CD4-positive, alpha-beta T cell treated with Interleukin-10 for 1 hour (primary cell): ENCODE data around the gene ZBTB12.
"Not testable (repeated sequence)": the region's sequence is repeated elsewhere in the genome, so short reads cannot be mapped to it uniquely, and the experiment has no call there.

Source experiments
- DNase-seq: peaks from one replicate; pipeline ENCODE4 v3.0.0-alpha.2; 2020

ZBTB12 gene

GRCh38 chr6:31919624-31920303 is 17.9 kb upstream of the ZBTB12 start:
- no peak for DNase-seq

DNA sequence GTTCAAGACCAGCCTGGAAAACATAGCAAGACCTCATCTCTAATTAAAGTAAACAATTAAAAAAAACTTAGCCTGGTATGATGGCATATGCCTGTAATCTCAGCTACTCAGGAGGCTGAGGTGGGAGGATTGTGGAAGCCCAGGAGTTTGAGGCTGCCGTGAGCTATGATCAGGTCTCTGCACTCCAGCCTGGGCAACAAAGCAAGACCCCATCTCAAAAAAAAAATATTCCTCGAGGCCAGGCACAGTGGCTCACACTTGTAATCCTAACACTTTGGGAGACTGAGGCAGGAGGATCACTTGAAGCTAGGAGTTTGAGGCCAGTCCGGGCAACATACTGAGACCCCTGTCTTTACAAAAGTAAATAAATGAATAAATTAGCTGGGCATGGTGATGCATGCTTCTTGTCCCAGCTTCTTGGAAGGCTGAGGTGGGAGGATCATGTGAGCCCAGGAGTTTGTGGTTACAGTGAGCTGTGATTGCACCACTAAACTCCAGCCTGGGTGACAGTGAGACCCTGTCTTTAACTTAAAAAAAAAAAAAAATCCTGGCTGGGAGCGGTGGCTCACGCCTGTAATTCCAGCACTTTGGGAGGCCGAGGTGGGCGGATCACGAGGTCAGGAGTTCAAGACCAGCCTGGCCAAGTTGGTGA is 16.3 kb upstream of the ZBTB12 start:
- no peak for DNase-seq

DNA sequence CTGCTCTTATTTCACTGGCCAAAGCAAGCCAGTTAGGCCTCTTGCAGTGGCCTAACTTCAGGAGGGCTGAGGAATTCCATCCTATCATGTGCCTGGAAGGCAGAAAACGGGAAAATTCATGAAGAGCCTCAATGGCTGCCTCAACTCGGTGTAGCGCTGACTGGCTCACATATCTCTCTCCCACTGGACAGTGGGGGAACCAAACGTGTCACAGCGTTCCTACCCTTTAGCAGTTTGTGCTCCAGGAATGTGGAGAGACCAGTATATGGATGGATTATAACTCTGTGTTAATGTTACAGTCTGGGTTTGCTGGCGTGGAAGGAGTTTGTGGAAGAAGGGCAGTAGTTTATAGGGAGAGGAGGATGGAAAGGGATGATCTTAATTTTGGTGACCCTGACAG is 13.9 kb upstream of the ZBTB12 start:
- DNase-seq, result no peak

DNA sequence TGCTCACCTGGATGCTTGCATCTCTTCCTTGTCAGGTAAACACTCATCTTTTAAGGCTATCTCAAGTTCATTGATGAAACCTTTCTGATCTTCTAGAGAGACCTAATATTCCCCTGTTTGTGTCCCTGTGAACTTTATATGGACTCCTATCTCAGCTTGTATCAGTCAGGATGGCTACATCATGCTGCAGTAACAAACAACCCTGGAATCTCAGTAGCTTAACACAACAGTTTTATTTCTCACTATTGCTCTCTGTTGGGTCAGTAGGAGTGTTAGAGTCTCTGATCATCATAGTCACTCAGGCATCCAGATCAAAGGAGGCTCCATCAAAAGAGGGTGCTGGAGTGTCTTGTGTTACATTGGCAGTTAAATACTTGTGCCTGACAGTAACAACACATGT is 13.5 kb upstream of the ZBTB12 start:
- no peak for DNase-seq

GRCh38 chr6:31911826-31912585 is 10.1 kb upstream of the ZBTB12 start:
- DNase-seq, result no peak

DNA sequence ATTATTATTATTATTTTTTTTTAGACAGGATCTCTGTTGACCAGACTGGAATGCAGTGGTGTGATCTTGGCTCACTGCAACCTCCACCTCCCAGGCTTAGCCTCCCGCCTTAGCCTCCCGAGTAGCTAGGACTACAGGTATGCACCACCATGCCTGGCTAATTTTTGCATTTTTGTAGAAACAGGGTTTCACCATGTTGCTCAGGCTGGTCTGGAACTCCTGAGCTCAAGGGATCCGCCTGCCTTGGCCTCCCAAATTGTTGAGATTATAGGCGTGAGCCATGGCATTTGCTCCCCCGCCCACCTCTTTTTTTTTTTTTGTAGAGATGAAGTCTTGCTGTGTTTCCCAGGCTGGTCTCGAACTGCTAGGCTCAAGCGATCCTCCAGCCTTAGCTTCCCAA is 7.4 kb upstream of the ZBTB12 start:
- not testable (repeated sequence) for DNase-seq

- no peak for DNase-seq
Observed at GRCh38 chr6:31908791-31909190, 6.9 kb upstream of the ZBTB12 start.

DNA sequence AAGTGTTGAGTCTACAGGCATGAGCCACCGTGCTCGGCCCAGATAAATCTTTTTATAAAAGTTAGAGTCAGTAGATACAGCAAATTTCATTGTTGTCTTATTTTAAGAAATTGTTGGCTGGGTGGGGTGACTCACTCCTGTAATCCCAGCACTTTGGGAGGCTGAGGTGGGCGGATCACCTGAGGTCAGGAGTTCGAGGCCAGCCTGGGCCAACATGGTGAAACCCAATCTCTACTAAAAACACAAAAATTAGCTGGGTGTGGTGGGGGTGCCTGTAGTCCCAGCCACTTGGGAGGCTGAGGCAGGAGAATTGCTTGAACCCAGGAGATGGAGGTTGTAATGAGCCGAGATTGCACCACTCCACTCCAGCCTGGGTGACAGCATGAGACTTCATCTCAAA is 6.4 kb upstream of the ZBTB12 start:
- DNase-seq, result not testable (repeated sequence)

DNA sequence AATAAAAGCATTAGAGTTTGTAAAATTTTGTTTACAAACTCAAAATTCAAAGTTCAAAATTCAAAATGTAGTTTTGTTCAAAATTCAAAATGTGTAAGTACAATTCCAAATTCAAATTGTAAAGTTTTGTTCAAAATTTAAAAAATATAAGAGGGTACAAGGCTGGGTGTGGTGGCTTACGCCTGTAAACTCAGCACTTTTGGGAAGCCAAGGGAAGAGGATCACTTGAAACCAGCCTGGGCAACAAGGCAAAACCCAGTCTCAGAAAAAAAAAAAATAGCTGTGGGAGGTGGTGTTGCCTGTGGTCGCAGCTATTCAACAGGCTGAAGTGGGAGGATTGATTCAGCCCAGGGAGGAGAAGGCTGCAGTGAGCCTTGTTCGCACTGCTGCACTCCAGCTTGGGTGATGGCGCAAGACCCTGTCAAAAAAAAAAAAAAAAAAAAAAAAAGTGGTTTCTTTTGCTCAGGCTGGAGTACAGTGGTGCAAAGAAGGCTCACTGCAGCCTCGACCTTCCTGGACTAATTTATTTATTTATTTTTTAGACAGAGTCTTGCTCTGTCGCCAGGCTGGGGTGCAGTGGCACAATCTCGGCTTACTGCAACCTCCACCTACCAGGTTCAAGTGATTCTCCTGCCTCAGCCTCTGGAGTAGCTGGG is 5.4 kb upstream of the ZBTB12 start:
- no peak for DNase-seq

DNA sequence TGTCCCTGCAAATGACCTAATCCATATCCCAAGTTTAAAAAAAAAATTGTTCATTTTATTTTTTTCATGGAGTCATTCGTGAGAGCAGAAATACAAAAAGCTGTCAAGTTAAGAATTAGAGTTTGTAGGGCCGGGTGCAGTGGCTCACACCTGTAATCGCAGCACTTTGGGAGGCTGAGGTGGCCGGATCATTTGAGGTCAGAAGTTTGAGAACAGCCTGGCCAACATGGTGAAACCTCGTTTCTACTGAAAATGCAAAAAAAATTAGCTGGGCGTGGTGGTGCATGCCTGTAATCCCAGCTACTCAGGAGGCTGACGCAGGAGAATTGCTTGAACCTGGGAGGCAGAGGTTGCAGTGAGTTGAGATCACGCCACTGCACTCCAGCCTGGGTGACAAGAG is 4.8 kb upstream of the ZBTB12 start:
- DNase-seq, result not testable (repeated sequence)

DNA sequence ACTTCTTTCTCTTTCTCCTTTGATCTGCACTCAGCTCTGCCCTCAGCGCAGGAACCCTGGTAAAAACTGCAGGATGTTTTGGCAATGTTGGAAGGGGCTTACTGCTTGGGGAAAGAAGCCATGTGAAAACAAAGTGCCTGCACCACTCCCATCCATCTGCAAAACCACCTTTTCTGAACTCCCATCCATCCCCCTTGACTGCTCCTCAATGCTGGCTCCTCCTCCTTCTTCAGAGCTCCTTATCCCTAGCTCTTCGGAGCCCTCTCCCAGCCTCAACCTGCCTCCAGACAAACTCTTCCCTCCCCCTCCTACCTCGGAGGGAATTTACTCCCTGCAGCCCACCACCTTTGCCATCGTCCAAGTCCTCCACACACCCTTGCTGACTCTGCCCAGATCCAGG is 4.2 kb upstream of the ZBTB12 start:
- DNase-seq, result no peak

DNA sequence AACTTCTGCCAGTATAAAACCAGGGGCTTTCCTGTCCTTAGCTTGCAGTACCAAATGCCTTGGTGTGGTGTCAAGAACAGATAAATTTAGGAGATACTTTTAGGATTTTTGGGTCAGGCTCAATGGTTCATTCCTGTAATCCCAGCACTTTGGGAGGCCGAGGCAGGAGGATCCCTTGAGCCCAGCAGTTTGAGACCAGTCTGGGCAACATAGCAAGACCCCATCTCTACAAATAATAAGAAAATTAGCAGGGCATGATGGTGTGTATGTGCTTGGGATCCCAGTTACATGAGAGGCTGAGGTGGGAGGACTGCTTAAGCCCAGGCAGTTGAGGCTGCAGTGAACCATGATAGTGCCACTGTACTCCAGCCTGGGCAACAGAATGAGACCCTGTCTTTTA is 3.2 kb upstream of the ZBTB12 start:
- no peak for DNase-seq

DNA sequence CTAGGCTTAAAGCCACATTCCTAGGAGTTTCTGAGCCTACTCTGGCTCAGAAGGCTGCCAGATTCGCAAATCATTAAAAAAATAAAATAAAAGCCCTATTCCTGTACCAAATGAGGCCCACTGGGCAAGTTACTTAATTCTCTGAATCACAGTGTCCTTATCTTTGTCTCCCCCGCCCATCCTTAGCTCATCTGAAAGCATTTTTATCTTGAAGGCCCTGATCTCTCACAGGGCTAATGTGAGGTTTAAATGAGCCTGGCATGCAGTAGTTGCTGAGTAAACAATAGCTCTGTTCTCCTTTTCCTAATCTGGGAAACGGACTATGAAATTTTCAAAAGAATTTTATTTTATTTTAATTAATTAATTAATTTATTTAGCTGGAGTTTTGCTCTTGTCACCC is 2.1 kb upstream of the ZBTB12 start:
- no peak for DNase-seq

DNA sequence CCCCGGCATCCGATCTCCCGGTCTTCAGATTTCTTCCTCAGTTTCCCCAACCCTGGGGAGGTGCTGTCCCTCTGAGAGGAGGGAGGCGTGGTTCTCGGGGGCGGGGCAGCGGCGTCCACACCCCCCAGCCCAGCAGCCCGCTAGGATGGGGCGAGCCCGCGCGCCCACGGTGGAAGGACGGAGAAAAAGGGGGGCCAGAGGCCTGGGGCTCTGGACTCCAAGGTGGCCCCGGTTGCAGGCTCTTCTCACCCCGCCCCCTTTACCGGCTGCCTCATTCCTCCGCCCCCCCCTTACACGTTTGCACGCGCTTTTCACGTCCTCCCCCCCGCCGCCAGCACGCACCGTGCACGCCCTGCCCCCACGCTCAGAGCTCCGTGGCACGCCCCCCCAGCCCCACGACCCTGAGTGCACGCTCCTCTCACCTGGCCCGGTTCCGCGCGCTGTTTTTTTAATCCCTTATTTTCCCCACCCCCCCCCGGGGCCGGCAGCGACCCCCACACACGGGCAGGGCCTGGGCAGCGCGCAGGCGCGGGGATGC is 402 bp downstream of the ZBTB12 start:
- DNase-seq, result peak; percentile 67

GRCh38 chr6:31900917-31901414 is 920 bp downstream of the ZBTB12 start:
- no peak for DNase-seq

DNA sequence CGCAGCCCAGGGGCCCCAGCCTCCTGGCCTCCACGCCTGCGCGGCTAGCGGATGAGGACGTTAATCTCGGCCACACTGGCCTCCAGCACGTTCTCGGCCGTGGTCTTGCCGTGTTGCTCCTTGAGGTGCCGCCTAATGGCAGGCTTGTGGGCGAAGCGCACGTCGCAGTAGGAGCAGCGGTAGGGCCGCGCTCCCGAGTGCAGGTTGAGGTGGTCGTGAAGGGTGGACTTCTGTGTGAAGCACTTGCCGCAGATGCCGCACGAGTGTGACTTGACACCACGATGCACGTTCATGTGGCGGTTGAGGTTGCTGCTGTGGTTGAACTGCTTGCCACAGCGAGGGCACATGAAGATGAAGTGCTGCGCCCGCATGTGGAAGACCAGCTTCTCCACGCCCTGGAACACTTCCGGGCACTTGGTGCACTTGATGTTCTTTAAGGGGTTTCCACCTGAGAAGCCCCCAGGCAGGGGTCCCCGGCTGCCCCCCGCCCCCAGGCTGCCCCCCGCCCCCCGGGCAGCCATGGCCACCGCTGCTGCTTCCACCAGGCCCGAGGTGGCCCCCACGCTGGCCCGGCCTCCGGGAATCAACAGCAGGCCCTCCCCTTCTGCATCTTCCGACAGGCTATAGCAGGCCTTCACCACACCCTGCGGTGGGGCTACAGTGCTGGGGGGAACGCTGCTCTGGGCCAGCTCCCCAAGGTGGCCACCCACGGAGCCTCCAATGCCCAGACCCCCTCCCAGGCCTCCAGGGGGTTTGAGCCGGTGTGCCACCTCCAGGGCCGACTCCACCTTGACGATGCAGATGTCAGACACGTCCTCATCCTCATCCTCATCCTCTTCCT is 1.8 kb downstream of the ZBTB12 start:
- DNase-seq, result peak; percentile 27

GRCh38 chr6:31899215-31899614 is 2.7 kb downstream of the ZBTB12 start:
- no peak for DNase-seq

GRCh38 chr6:31898383-31899011 is 3.4 kb downstream of the ZBTB12 start:
- DNase-seq, result peak; percentile 69

DNA sequence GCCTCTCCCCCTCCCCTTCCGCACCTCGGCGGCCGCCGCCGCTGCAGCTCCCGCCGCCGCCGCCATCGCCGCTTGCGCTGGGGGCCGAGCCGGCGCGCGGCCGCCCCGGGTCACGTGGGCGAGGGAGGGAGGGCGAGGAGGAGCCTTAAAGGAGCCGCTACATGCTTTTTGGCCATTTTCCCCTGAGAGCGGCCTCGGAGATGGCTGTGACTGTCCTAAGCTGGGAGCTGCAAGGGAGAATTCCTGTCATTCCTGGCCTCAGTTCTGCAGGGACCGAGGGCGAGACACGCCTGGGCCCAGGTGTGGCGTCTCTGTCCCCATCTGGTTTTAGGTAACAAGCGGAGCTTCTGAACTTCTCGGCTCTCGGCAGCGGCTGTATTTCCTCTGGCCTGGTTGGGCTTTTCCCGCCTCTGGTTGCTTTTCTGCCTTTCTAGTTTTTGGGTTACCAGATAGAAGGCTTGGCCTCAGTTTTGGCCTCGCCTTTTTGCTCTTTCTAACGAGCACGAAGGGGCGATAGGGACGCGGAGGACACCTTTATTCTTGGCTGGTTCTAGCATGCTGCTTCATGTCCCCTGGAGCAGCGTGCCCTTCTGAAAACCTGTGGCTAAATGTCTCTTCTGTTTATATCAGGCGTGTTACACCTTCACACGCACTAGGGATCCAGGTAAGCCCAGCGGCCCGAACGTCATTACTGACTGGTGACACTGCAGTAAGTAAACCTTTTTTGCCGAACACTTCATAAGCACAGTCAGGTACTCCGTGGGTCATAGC is 4.1 kb downstream of the ZBTB12 start, which contains the start of gene EHMT2:
Gene EHMT2 (minus strand): TSS at position 87 of the 771 bp plus-strand sequence. CDS start 21 bp downstream, at position 66.
- DNase-seq, result peak; percentile 87

DNA sequence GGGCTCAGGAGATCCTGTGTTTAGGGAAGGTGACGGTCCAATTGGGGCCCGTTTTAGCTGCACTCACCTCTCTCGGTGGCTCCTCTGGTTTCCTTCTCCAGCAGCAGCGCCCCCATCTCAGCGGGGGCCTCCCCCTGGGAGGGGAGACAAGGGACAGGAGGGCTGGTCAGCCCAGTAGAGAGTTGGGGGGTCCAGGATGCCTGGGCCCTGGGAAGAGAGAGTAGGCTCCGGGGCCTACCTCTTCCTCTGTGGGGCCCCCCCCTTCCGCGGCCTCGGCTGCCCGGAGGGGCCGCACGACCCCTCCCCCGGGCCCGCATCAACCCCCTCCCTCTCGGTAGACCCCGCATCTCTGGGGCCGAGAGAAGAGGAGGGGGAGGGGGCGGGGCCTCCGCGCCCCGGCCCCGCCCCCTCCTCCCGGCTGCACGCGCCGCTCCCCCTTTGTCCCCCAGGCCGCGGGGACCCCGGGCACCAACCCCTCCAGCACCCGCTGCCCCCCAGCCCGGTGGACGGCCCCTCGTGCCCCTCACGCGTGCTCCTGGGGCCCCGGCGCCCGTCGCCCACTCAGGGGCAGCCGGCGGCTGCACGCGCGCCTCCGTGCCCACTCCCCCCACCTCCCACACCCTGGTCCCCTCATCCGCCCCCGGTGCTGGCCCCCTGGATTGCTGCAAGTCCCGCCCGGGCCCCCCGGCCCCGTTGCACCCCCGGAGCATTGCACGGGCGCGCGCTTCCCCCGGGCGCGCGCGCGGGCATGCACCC is 4.9 kb downstream of the ZBTB12 start:
- peak; percentile 12 for DNase-seq
